PC-3 (cell line): ENCODE measurements around the gene CRB1. TPM values are rescaled to one million over a fixed set of nuclear protein-coding genes. Genes with fewer than 3 reads are reported as not detected.

Experiments used
- ATAC-seq: fragments of 200-7000 bp; cut with Tn5 transposase; 2 replicates; pipeline ENCODE4 v1.9.1; 2020; ENCODE audit warnings: mild to moderate bottlenecking, moderate library complexity
- Bru-seq: library from RNA; stranded (reverse); fragments of 400-500 nt; gene quantifications from one replicate; lab custom pipeline; 2021; lab: Mats Ljungman, UMichigan
- BruChase-seq, 2 experiments: library from RNA; stranded (reverse); fragments of 400-500 nt; gene quantifications; one replicate each; lab custom pipeline; 2021; lab: Mats Ljungman, UMichigan
- BruUV-seq: library from RNA; stranded (reverse); fragments of 400-500 nt; replicated peaks from 2 replicates; lab custom pipeline; 2021; lab: Mats Ljungman, UMichigan
- CTCF ChIA-PET: fragments of 300-600 bp; sonication (Branson Sonifier 250); formaldehyde crosslinking; loops from one replicate; lab custom pipeline; 2022; ENCODE audit warnings: antibody characterized with exemption; lab: Charles Lee
- POLR2A ChIA-PET: fragments of 300-600 bp; sonication (Branson Sonifier 250); formaldehyde crosslinking; loops from one replicate; lab custom pipeline; 2022; ENCODE audit warnings: antibody characterized with exemption; ENCODE audit not compliant: unreplicated experiment; lab: Charles Lee
- DNase-seq: peaks from one replicate; pipeline ENCODE4 v3.0.0-alpha.2; 2015
- H2AFZ ChIP-seq: fragments of 300-600 bp; sonication (generic); 2 replicates; pipeline ENCODE4 v1.6.0; 2016; ENCODE audit warnings: antibody characterized with exemption, low read length
- H3F3A ChIP-seq: fragments of 300-600 bp; sonication (generic); one replicate; pipeline ENCODE4 v1.6.0; 2017; ENCODE audit warnings: antibody characterized with exemption, low read length, control low read depth, mild to moderate bottlenecking; ENCODE audit not compliant: unreplicated experiment
- H3K27ac ChIP-seq: fragments of 300-600 bp; sonication (generic); 2 replicates; pipeline ENCODE4 v1.5.1; 2016; ENCODE audit warnings: mild to moderate bottlenecking, low read length
- H3K27me3 ChIP-seq: fragments of 300-600 bp; sonication (generic); 2 replicates; pipeline ENCODE4 v1.6.1; 2016; ENCODE audit warnings: low read length, mixed read lengths
- H3K36me3 ChIP-seq: fragments of 300-600 bp; sonication (generic); 2 replicates; pipeline ENCODE4 v1.6.1; 2016; ENCODE audit warnings: low read depth, mixed run types, low read length, mixed read lengths
- H3K4me1 ChIP-seq: fragments of 300-600 bp; sonication (generic); 2 replicates; pipeline ENCODE4 v1.5.1; 2016; ENCODE audit warnings: low read length; ENCODE audit not compliant: insufficient read depth
- H3K4me2 ChIP-seq: fragments of 300-600 bp; sonication (generic); 2 replicates; pipeline ENCODE4 v1.6.0; 2016; ENCODE audit warnings: low read length
- H3K4me3 ChIP-seq: fragments of 300-600 bp; sonication (generic); 2 replicates; pipeline ENCODE4 v1.5.1; 2016; ENCODE audit warnings: mild to moderate bottlenecking, low read length, mixed read lengths
- H3K79me2 ChIP-seq: fragments of 300-600 bp; sonication (generic); 2 replicates; pipeline ENCODE4 v1.6.1; 2017; ENCODE audit warnings: low read length, mixed read lengths
- H3K9ac ChIP-seq: fragments of 300-600 bp; sonication (generic); 2 replicates; pipeline ENCODE4 v1.6.0; 2016; ENCODE audit warnings: mild to moderate bottlenecking, low read length
- H3K9me2 ChIP-seq: fragments of 300-600 bp; sonication (generic); replicated peaks from 2 replicates; pipeline ENCODE4 v1.6.1; 2016; ENCODE audit warnings: mixed run types, low read length, mixed read lengths
- H3K9me3 ChIP-seq: fragments of 300-600 bp; sonication (generic); 2 replicates; pipeline ENCODE4 v1.6.1; 2016; ENCODE audit warnings: low read length, mixed read lengths
- H4K20me1 ChIP-seq: fragments of 300-600 bp; sonication (generic); 2 replicates; pipeline ENCODE4 v1.6.1; 2016; ENCODE audit warnings: low read length, mixed read lengths
- CTCF ChIP-seq: fragments of 300-600 bp; sonication (generic); conservative IDR thresholded peaks from 2 replicates; pipeline ENCODE4 v1.5.1; 2017; ENCODE audit warnings: antibody characterized with exemption, low read depth, mild to moderate bottlenecking, low read length
- EZH2 ChIP-seq: fragments of 300-600 bp; sonication (generic); IDR thresholded peaks from one replicate; pipeline ENCODE4 v1.6.1; 2017; ENCODE audit warnings: antibody characterized with exemption, mild to moderate bottlenecking, low read length; ENCODE audit not compliant: unreplicated experiment
- EZH2phosphoT487 ChIP-seq: fragments of 300-600 bp; sonication (generic); IDR thresholded peaks from 2 replicates; pipeline ENCODE4 v1.6.1; 2018; ENCODE audit warnings: mild to moderate bottlenecking, antibody characterized with exemption, low read length, borderline replicate concordance
- intact Hi-C: fragments of 100-400 bp; cut with micrococcal nuclease; formaldehyde crosslinking; loops from 2 replicates; pipeline ENCODE4 v1.9.0; 2023
- long read RNA-seq: library from polyadenylated mRNA; unstranded; transcript quantifications from one replicate; pipeline ENCODE4 v2.0.0, GENCODE V29; 2021; ENCODE audit not compliant: unreplicated experiment
- total RNA-seq: library from RNA; depleted of rRNA; stranded (reverse); fragments of >200 nt; gene quantifications from 2 replicates; pipeline ENCODE4 v1.2.3, GENCODE V29; 2014; rRNA removed

The CRB1 gene
- 0.07 TPM in 1 of 2 replicates, not detected in the other for total RNA-seq
- Bru-seq, nascent RNA: percentile 15 among the genes with signal in this experiment
- BruChase-seq, experiment 1, labeled RNA remaining after a 6-hour chase: percentile 10 among the genes with signal in this experiment
- percentile 14 among the genes with signal in this experiment for BruChase-seq, experiment 2, labeled RNA remaining after a 2-hour chase
- long read RNA-seq: 0 reads

- ChIA-PET POLR2A (no interaction called here), CTCF (no interaction called here)
- ATAC-seq: no peak
- Histone ChIP-seq H3K9me3 (no peaks in the 10 kb centered on the region), H3F3A (no peaks in the 10 kb centered on the region), H3K9me2 (no peaks in the 10 kb centered on the region), H3K27ac (no peak within 1 kb of the TSS), H3K27me3 (no peaks in the 10 kb centered on the region), H3K36me3 (no peaks in the 10 kb centered on the region), H3K79me2 (no peaks in the 10 kb centered on the region), H3K9ac (no peak within 1 kb of the TSS), H3K4me2 (no peak within 1 kb of the TSS), H3K4me3 (no peak within 1 kb of the TSS), H2AFZ (no peak within 1 kb of the TSS), H4K20me1 (no peaks in the 10 kb centered on the region), H3K4me1 (0 out of 2 replicates have a peak, but pooled peaks cover 2% of the 10 kb centered on the region)
- no TSS peak for BruUV-seq
- TF ChIP-seq EZH2: no peak
- TF ChIP-seq EZH2phosphoT487: no peak
- intact Hi-C loops: no loop called here
- no peak for DNase-seq
These were observed at the start of gene CRB1 for GRCh38 chr1:197268012-197268411. Gene CRB1 (plus strand): TSS chr1:197268252. CDS start chr1:197268413, 161 bp downstream.

- no peaks in the 10 kb centered on the region for H3K9me2 ChIP-seq
- POLR2A ChIA-PET: no interaction called here
- DNase-seq (no peak), ATAC-seq (peak; percentile 24)
- BruUV-seq: no TSS peak
- intact Hi-C loops: no loop called here
- no peak overlapping the region for H3K4me3 ChIP-seq
- no peak overlapping the region for H3K27ac ChIP-seq
- H3K79me2 ChIP-seq: no peaks in the 10 kb centered on the region
- no peaks in the 10 kb centered on the region for H3F3A ChIP-seq
- H3K4me1 ChIP-seq: peaks cover 8% of the 10 kb centered on the region
- H4K20me1 ChIP-seq: no peaks in the 10 kb centered on the region
- no peaks in the 10 kb centered on the region for H3K36me3 ChIP-seq
- no peak overlapping the region for H2AFZ ChIP-seq
- no peak overlapping the region for H3K9ac ChIP-seq
- CTCF ChIA-PET: no interaction called here
- no peaks in the 10 kb centered on the region for H3K27me3 ChIP-seq
- no peak overlapping the region for H3K4me2 ChIP-seq
- no peaks in the 10 kb centered on the region for H3K9me3 ChIP-seq
- TF ChIP-seq EZH2phosphoT487 (no peak), CTCF (no peak), EZH2 (no peak)
These were observed 49.2 kb upstream of the CRB1 start for GRCh38 chr1:197218857-197219256.

GRCh38 chr1:197222025-197222685, 45.9 kb upstream of the CRB1 start:
- no peak overlapping the region for H3K4me3 ChIP-seq
- H2AFZ ChIP-seq: peak overlapping the region; percentile 48; the same call in 1 of the 2 replicates
- peak; percentile 66 for DNase-seq

More at GRCh38 chr1:197222025-197222685, 45.9 kb upstream of the CRB1 start:
- Histone ChIP-seq H3K4me1 (peaks cover 8% of the 10 kb centered on the region), H3K9me3 (no peaks in the 10 kb centered on the region), H3K9ac (no peak overlapping the region), H3K27me3 (no peaks in the 10 kb centered on the region), H3K9me2 (no peaks in the 10 kb centered on the region), H3K79me2 (no peaks in the 10 kb centered on the region), H3K4me2 (peak overlapping the region; percentile 43; the same call in 1 of the 2 replicates), H4K20me1 (no peaks in the 10 kb centered on the region), H3F3A (no peaks in the 10 kb centered on the region), H3K36me3 (no peaks in the 10 kb centered on the region), H3K27ac (no peak overlapping the region)
- ChIA-PET POLR2A (no interaction called here), CTCF (no interaction called here)
- no peak for TF ChIP-seq CTCF
- intact Hi-C loops: no loop called here
- no TSS peak for BruUV-seq
- peak; percentile 48 for ATAC-seq
